ENCODE results near the gene CEND1.

CEND1 gene

DNA sequence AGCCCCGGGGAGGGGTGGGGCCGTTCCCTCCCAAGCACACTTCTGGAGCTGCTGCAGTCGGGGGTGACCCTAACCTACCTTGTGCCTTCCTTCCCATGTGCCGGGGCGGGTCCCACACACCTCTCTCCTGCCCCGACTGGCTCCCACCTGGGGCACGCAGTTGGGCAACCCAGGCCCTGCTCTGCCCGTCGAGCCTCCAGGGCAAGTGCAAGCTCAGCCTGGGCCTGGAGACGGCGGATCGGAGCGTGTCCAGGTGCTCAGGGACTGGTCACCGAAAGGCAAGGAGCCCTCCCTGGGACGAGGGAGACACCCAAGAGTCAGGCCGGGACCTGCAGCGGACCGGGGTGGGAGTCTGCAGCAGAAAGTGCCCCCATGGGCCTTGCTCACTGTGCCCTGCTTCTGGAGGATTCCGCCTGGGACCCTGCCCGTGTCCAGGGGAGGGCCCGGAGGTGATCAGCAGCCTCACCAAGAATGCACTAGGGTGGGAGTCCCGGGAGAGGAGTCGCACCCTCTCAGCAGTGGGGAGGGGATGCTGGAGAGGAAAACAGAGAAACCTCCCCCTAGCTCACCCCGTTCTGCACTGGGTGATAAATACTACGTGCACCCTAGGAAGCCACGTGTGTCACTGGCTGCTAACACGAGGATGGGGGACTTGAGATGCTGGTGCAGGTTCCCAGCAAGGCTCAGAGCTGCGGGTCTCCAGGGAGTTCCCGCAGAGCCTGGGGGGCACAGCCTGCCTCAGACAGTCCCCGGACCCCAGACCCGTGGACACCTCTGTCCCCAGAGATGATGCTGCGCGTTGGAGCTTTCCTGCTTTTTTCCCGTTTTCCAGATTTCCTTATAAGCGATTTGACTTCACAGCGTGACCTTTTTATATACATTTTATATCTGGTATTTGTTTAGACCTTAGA, 7.4 kb downstream of the CEND1 start:
- Histone ChIP-seq H3K4me3 (no peak overlapping the region), H3K4me2 (peak overlapping the region; percentile 39), H3K27ac (no peak overlapping the region), H3K36me3 (peaks cover 41% of the 10 kb centered on the region), H3K9ac (no peak overlapping the region; the same call in none of the 2 replicates), H3K27me3 (no peaks in the 10 kb centered on the region), H4K20me1 (peaks cover 14% of the 10 kb centered on the region; the same call in 1 of the 2 replicates), H3K4me1 (peaks cover 71% of the 10 kb centered on the region), H3K9me3 (no peaks in the 10 kb centered on the region)
- TF ChIP-seq Cebpa-rat (IDR thresholded peaks at IDR 0.05), result no peak

DNA sequence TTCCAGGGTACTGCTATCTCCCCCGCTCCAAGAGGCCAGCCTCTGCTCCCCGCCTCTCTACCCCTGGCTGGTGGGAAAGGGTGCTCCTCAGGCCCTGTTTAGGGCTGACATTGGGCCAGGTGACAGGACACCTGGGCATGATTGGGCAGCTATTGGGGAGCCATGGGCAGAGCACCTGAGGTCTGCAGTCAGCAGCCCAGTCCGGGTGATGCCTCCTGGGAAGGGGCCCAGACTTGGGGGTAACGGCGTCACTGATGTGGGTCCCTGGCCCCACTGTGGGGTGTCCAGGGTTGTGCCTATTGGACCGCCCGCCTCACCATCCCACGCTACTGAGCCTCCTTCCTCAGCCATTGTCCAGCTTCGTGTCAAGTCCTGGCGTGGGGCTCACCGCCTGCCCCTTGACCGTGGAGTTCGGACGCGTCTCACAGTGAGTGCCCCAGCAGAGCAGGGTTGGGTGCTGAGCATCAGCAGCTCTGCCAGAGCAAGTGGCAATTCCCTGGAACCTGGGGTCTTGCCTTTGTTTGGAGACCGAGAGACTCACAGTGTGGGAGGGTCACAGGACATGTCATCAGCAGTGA, 9.8 kb downstream of the CEND1 start:
- H3K36me3 ChIP-seq, result peaks cover 44% of the 10 kb centered on the region
- H3K4me3 ChIP-seq, result no peak overlapping the region
- no peak overlapping the region for H3K27ac ChIP-seq

DNA sequence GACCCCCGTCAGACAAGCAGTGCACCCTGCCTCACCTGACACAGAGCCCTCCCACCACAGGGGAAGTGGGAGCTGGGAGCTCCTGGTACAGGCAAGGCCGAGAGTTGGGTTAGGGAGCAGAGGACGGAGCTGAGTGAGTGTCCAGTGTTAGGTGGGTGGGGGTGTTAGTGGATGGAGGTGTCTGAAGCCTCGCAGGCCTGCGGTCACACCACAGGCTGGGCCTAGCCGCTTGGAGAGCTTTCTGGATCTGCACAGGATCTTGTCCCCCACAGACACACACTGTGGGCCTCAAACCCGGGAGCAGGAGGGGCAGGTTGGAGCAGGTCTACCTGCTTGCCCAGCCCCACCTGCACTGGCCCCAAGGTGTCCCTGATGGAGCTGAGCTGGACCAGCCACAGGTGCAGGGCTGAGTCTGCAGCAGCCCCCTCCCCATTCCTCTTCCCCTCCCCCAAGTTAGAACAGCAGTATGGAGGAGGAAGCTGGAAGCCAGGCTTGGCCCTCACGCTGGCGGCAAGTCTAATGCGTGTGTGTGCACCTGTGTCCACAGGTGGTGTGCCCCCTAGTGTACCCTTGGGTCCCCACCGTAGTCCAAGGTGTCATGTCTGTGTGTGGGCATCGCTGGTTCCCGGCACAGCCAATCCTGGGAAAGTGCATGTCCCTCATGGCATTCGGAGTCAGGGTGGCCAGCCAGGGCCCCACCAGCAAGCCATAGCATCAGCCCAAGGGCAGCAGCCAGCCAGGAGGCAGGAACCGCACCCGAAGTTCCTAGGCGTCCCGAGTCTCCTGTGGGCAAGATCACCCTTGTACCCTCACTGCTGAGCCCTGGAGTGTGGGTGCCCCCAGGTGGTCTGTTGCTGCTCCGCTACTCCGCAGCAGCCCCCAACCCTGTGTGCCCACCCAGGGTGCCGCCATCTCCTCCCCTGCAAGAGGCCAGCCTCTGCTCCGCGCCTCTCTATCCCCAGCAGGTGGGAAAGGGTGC, 10.6 kb downstream of the CEND1 start:
- peaks cover 40% of the 10 kb centered on the region for H4K20me1 ChIP-seq
- H3K4me1 ChIP-seq, result peaks cover 79% of the 10 kb centered on the region
- peaks cover 52% of the 10 kb centered on the region for H3K36me3 ChIP-seq
- TF ChIP-seq Cebpa-rat (IDR thresholded peaks at IDR 0.05), result no peak
- no peaks in the 10 kb centered on the region for H3K27me3 ChIP-seq
- no peak overlapping the region for H3K9ac ChIP-seq
- no peak overlapping the region for H3K27ac ChIP-seq
- no peaks in the 10 kb centered on the region for H3K9me3 ChIP-seq
- peak overlapping the region; percentile 87 for H3K4me2 ChIP-seq
- no peak overlapping the region for H3K4me3 ChIP-seq

More for the DNA sequence above, 9.8 kb downstream of the CEND1 start:
- H3K4me2 ChIP-seq, result no peak overlapping the region
- no peak for TF ChIP-seq Cebpa-rat (IDR thresholded peaks at IDR 0.05)
- no peak overlapping the region for H3K9ac ChIP-seq
- no peaks in the 10 kb centered on the region for H3K27me3 ChIP-seq
- peaks cover 33% of the 10 kb centered on the region for H4K20me1 ChIP-seq
- no peaks in the 10 kb centered on the region for H3K9me3 ChIP-seq
- H3K4me1 ChIP-seq, result peaks cover 73% of the 10 kb centered on the region

DNA sequence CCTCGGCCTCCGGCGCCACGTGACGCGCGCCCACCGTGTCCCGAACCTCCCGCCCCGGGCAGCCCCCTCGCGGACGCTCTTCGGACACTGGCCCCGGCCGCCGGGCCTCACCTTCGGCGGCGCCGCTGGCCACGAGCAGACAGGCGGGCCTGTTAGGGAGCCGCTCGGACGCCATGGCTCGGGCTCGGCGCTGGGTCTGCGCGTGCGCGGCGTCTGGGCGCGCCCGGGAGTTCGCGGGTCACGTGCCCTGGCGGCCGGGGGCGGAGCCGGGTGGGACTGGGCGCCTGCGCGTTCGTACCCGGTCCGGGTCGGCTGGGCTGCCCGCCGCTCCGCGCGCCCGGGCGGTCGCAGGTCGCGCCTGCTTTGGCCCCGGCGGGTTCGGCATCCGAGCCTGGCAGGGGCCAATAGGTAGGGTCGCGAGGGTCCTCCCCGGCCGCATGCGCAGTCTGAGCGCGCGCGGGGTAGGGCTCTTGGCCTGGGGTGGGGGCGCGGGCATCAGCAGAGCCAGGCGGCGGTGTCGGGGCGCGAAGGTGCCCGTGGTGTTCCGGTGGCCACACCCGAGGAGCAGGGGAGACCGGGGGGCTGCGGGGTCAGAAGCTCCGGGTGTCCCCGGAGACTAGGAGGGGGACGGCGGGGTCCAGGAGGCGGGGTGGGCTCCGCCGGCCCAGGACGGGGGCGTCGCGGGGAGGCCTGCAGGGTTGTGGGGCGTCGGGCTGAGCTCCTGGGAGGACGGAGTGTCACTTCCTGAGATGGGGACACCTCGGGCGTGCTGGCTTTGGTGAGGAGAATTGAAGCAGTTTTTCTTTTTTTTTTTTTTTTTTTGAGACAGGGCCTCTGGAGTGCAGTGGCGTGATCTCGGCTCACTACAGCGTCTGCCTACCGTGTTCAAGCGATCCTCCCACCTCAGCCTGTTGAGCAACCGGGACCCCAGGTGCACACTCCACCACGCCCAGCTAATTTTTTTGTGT, 12.3 kb downstream of the CEND1 start, which contains the start of gene GATD1:
Gene GATD1, minus strand, starts transcription at position 200 of the 968 bp plus-strand sequence. Its CDS starts 25 bp downstream, at position 175.
- Histone ChIP-seq H3K4me2 (peak within 1 kb of the TSS; percentile 96), H3K9me3 (no peaks in the 10 kb centered on the region), H3K36me3 (peaks cover 58% of the 10 kb centered on the region), H3K27ac (peak within 1 kb of the TSS; percentile 80), H3K4me3 (peak within 1 kb of the TSS; percentile 79), H3K27me3 (no peaks in the 10 kb centered on the region), H3K9ac (peak within 1 kb of the TSS; percentile 89), H4K20me1 (peaks cover 57% of the 10 kb centered on the region), H3K4me1 (peaks cover 76% of the 10 kb centered on the region)
- no peak for TF ChIP-seq Cebpa-rat (IDR thresholded peaks at IDR 0.05)

DNA sequence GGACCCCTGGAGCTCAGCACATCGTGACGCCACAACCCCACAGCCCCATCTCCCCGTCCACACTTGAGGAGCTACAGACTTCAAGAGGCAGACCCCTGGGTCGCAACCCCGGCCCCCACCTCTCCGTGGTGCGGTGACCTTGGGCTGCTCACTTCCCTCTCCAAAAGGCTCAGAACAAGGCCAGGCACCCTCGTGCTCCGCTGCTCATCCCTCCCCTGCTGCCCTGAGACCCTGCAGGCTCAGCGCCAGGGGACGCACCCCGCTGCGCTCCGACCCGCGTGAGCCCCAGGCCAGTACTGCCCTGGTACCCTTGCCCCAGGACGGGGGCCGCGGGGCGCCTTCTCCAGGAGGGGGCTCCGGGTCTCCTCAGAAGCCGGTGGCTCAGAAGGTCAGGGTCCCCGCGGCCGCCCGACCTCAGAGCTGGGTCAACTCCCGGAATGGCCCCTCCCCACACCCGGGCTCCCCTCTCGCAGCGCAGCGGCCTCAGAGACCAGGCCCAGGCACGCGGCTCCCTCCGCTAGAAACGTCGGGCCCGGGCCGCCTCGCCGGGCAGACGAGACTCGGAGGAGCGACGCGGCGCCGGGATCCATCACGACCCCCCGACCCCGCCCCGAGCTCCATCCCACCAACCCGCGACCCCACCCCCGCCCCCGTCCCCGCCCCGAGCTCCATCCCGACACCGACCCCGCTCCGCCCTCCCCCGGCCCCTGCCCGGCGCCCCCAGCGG, 13.2 kb downstream of the CEND1 start:
- no peaks in the 10 kb centered on the region for H3K27me3 ChIP-seq

DNA sequence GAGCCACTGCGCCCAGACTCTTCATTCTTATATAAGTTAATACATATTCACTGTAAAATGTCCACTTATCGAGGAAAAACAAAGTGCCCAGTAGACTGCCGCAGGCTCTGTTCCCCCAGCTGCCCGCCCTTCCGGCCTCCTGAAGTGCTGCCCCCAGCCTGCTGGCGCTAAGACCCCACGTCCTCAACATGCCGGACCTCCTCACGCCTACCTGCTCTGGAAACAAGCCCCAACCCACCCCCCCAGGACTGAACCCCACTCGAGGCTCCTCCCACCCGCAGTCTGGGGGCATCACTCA, 13.7 kb downstream of the CEND1 start:
- Histone ChIP-seq H3K9ac (peak overlapping the region; percentile 89), H3K36me3 (peaks cover 62% of the 10 kb centered on the region), H3K9me3 (no peaks in the 10 kb centered on the region), H4K20me1 (peaks cover 62% of the 10 kb centered on the region), H3K4me2 (peak overlapping the region; percentile 96), H3K27me3 (no peaks in the 10 kb centered on the region), H3K4me1 (peaks cover 62% of the 10 kb centered on the region), H3K4me3 (peak overlapping the region; percentile 79), H3K27ac (peak overlapping the region; percentile 80)
- TF ChIP-seq Cebpa-rat (IDR thresholded peaks at IDR 0.05), result no peak

More for the DNA sequence above, 13.2 kb downstream of the CEND1 start:
- no peaks in the 10 kb centered on the region for H3K9me3 ChIP-seq
- H4K20me1 ChIP-seq, result peaks cover 58% of the 10 kb centered on the region
- peak overlapping the region; percentile 79 for H3K4me3 ChIP-seq
- TF ChIP-seq Cebpa-rat (IDR thresholded peaks at IDR 0.05), result no peak
- H3K27ac ChIP-seq, result peak overlapping the region; percentile 80
- peak overlapping the region; percentile 89 for H3K9ac ChIP-seq
- peak overlapping the region; percentile 96 for H3K4me2 ChIP-seq
- peaks cover 58% of the 10 kb centered on the region for H3K36me3 ChIP-seq
- peaks cover 67% of the 10 kb centered on the region for H3K4me1 ChIP-seq

DNA sequence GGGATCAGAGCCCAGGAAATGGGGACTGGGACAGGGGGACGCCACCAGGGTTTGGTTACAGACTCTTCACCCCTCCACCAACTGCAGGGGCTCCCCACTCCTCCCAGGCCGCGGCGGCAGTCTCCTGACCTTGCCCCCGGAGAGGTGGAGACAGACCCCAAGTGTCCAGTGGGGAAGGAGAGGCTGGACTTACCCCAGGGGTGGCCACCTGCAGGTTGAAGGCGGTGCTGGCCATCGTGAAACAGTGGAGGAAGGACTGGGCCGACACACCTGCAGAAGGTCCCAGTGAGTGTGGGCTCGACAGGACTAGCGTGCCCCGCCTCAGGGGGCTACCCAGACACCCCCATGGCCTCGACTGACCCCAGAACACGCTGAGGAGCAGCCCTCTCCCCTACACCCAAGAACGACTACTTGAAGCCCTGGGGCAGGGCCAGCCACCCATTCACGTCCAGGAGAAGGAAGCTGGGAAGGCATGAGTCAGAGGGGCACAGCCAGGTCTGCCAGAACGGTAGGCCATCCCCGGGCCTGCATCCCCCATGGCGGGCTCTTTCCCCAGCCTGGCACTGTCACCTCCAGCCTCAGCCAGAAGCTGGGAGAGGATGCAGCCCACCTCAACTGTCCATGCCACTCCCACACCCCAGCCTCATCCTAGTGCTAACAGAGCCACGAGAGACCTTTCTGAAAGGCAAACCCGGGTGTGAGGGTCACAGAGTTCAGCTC, 14.9 kb downstream of the CEND1 start:
- H3K9ac ChIP-seq, result peak overlapping the region; percentile 89; the same call in 1 of the 2 replicates

More for the DNA sequence above, 14.9 kb downstream of the CEND1 start:
- H3K4me3 ChIP-seq, result no peak overlapping the region
- no peak overlapping the region for H3K27ac ChIP-seq
- TF ChIP-seq Cebpa-rat (IDR thresholded peaks at IDR 0.05), result no peak
- H3K9me3 ChIP-seq, result no peaks in the 10 kb centered on the region
- H3K27me3 ChIP-seq, result no peaks in the 10 kb centered on the region
- H3K4me2 ChIP-seq, result peak overlapping the region; percentile 96
- peaks cover 68% of the 10 kb centered on the region for H3K36me3 ChIP-seq
- peaks cover 51% of the 10 kb centered on the region for H3K4me1 ChIP-seq
- H4K20me1 ChIP-seq, result peaks cover 74% of the 10 kb centered on the region

Data from BLaER1 (cell line).